HG02852 (cell line): ENCODE measurements around the gene SETD7.

ENCODE experiments used
- ATAC-seq: cut with Tn5 transposase; IDR thresholded peaks from one replicate; pipeline ENCODE4 v1.9.1; 2021; ENCODE audit warnings: mild to moderate bottlenecking, moderate library complexity; ENCODE audit not compliant: unreplicated experiment

Gene SETD7

DNA sequence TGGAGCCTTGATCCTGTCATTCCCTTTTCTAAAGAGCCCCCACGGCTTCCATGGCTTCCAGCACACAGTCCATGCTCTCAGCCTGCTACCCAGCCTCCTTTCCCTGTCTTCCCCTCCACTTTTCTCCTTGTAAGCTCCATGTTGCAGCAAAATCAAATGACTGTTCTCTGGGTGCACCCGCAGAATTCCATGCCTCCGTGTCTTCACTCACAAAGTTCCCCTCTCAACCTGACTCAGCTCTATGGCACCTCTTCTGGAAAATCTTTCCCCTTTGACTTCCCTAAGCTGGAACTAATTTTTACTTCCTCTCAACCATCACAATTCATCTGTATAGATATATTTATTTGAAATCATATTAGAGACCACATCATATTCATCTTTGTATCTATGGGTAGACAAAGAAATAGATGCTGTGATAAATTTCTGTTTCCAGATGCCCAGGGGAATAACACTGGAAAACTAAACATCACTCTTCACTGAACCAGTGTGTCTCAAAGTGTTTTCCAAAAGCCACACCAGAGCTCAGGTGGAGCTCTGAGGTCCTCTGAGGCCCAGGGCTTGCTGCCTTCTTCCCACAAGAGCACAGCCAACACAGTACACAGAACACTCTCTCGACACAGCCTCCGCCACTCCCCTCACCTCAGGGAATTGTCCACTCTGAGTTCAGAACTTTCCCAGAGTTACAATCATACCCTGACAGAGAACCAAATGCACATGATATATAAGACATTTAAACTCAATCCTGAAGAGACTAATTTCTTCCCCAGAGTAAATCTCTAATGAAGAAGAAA lies 3.3 kb downstream of the SETD7 start:
- ATAC-seq = no peak

DNA sequence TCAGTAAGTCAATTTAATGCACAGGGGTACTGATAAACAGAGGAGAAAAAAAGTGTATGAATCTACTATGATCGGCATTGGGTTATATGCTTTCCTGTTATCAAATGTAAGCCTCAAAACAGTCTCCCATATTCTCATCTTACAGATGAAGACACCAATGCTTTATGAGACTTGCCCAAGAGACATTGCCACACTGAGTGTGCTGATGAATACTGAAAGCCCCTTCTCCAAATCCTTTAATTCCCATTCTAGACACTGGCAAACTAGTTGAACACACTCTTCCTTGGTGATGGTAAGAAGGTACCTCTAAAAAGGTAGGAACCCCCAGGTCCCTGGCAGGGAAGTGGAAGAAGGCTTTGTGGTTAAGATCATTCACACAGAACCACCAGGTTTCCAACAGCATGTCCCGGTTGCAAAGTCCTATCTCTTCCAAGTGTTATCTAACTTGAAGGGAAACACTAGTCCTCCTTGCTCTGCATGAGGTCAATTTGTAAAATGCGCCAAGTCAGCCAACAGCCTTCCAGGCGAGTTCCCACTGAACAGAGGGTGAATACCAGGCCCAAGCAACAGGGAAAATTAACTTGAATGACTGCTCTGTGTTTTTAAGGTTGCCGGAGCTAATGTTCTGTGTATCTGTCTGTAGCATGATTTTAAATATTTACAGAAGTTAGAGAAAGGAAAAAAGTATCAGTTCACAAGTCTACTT lies 5.1 kb downstream of the SETD7 start:
- no peak for ATAC-seq

- ATAC-seq = no peak
These were observed 8.0 kb downstream of the SETD7 start for GRCh38 chr4:139547979-139548378.

DNA sequence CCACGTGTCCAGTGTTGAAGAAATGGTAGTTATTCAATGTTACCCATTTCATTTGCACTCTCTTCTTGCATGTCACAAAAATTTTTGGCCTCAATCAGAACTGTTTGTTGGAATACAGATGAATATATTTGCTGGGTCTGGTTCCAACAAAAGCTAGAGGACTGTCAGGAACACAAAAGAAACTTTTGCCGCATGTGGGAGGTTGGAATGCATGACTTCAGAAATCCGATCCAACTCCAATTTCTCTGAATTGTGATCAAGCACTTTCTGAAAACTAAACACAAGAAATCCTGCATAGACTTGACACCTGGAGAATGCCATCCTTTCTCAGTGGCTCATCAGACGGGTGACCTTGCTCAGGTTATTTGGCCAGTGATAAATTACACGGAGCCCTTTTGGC lies 15.4 kb downstream of the SETD7 start:
- no peak for ATAC-seq

GRCh38 chr4:139540161-139540560 lies 15.9 kb downstream of the SETD7 start:
- ATAC-seq = no peak

- ATAC-seq = no peak
These were observed 18.7 kb downstream of the SETD7 start for GRCh38 chr4:139537292-139537691.

GRCh38 chr4:139535871-139536234 lies 20.2 kb downstream of the SETD7 start:
- ATAC-seq = no peak

GRCh38 chr4:139535228-139535870 lies 20.7 kb downstream of the SETD7 start:
- no peak for ATAC-seq

DNA sequence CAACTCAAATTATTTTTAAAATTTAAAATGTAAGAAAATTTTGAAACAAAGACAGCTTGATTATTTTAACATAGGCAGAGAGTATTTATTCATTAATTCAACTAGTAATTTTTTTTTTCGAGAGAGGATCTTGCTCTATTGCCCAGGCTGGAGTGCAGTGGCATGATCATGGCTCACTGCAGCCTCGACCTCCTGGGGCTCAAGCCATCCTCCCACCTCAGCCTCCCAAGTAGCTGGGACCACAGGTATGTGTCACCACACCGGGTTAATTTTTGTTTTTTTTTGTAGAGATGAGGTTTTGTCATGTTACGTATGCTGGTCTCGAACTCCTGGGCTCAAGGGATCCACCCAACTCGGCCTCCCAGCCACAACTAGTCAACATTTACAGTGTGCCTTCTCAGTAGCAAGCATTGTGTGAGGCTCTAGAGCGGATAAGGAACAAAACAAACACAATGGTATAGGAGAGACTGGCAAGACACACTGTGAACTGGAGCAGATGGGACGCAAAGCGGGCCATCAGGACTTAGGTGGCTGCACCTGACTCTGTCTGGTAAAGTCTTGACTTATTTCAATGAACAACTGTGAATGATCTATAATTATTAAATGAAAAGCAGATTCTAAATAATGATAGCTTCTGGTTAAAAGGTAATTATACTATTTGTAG lies 21.6 kb downstream of the SETD7 start:
- ATAC-seq = no peak

DNA sequence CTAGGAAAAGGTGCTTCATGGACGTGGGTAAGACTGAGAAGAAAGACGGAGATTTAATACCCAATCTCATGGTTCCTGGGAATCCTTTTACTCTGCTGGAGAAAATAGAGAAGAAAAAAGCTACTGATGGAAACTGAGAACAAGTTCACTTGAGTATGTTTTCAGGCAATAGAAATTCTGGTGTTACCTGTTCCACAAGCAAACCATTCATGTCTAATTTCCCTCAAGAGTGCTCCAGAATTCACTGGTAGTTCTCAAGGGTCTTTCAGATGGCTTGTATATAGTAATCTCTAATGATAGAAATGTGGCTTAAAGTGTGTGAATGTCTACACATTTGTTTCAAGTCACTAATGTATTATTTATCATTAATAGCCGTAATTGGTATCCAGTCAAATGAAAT lies 22.5 kb downstream of the SETD7 start:
- ATAC-seq = no peak

DNA sequence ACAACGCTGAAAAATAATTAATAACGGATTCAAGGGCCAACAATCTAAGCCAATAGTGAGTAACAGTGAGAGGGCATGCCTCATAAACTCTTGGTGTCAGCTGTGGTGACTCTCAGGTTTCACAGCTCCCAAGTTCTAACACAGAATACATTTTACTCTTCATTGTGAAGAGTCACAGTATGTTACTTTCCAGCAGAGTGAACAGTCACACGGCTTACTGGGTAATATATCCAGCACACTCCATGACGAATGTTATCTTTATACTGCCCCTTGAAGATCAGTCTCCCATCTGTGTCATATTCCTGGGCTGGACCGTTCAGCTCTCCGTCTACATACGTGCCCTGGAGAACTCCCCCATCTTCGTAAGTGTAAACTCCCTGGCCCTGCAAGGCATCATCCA lies 23.1 kb downstream of the SETD7 start:
- no peak for ATAC-seq

- no peak for ATAC-seq
These were observed 25.1 kb downstream of the SETD7 start for GRCh38 chr4:139530833-139531427.

GRCh38 chr4:139528377-139529005 lies 27.5 kb downstream of the SETD7 start:
- peak; percentile 72 for ATAC-seq

GRCh38 chr4:139526928-139527327 lies 29.1 kb downstream of the SETD7 start:
- no peak for ATAC-seq

DNA sequence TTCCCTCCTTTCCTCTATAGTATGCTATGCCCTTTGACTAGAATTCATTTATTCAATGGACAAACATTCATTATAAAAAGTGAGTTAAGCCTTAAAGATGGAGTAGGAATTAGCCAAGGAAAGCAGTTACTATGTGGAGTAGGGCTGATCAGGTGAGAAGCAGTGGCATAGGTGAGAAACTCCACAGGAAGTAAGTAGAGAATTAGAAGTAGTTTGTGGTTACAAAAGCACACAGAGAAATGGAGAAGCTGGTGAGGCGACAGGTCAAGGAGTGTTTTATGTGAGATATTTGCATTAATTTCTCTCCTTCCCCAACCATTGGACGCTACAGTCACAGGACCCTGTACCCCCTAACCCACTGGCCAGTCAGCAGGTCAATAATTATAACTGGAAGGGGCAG lies 30.6 kb downstream of the SETD7 start:
- no peak for ATAC-seq

DNA sequence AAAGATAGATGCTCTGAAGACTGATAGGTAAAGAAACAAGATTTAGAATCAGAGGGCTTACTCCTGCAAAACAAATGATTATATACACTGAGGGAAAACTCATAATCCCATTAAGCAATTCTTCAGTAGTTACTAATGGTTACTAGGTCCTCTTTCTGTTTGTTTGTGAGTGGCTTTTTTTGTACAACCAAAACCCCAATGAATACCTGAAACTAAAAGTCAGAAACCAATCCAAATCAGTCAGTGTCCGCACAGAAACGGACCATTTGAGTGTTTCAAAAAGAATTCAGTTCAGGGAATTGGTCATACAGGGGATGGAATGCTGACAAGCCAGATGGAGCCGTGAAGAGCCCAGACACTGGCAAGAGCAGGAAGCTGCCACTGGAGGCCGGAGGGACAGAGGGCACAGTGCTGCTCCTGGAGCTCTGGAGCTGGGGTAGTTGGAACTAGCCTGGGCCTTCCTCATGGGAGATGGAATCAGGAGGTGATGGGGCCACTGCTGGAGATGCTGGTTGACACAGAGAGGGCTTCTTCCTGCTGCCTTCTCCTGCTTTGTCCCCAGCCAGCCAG lies 31.9 kb downstream of the SETD7 start:
- peak; percentile 53 for ATAC-seq

- ATAC-seq = no peak
These were observed 32.9 kb downstream of the SETD7 start for GRCh38 chr4:139523076-139523475.

DNA sequence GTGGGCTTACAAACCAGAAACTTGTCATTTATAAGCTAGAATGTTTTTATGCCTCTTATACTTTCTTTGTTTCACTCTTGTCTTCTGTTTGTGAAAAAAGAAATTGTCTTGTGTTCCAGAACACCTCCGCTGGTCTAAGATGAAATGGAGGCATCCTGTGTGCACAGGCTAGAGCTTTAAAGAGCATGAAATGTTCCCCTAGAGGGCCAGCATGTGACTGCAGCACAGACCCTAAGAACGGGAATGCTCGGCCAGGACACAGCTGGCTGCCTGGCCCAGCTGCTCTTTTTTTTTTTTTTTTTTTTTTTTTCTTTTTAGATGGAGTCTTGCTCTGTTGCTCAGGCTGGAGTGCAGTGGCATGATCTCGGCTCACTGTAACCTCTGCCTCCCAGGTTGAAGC lies 33.6 kb downstream of the SETD7 start:
- ATAC-seq = peak; percentile 25

- ATAC-seq = peak; percentile 47
These were observed 34.1 kb downstream of the SETD7 start for GRCh38 chr4:139521754-139522401.

- ATAC-seq = no peak
These were observed 40.5 kb downstream of the SETD7 start for GRCh38 chr4:139515531-139515958.
